GM23338 (cell line): ENCODE measurements around the gene MOSMO. TPM values are rescaled to one million over a fixed set of nuclear protein-coding genes. Genes with fewer than 3 reads are reported as not detected.

Source experiments
- ATAC-seq: fragments of 200-7000 bp; cut with Tn5 transposase; 3 replicates; pipeline ENCODE4 v1.9.1; 2020
- DNase-seq: peaks from one replicate; pipeline ENCODE4 v3.0.0-alpha.2; 2015; ENCODE audit warnings: low spot score
- H2AFZ ChIP-seq: fragments of 200-600 bp; sonication (generic); 2 replicates; pipeline ENCODE4 v1.8.0; 2016; ENCODE audit warnings: antibody characterized with exemption, mild to moderate bottlenecking, moderate library complexity
- H3F3A ChIP-seq: fragments of 200-600 bp; sonication (generic); replicated peaks from 2 replicates; pipeline ENCODE4 v1.8.0; 2017; ENCODE audit warnings: antibody characterized with exemption, mixed run types, low read depth
- H3K27ac ChIP-seq: fragments of 200-600 bp; sonication (generic); 2 replicates; pipeline ENCODE4 v1.6.1; 2016; ENCODE audit warnings: low read depth
- H3K27me3 ChIP-seq: fragments of 200-600 bp; sonication (generic); 2 replicates; pipeline ENCODE4 v1.8.0; 2016; ENCODE audit warnings: mild to moderate bottlenecking, mixed run types, moderate library complexity; ENCODE audit not compliant: insufficient read depth
- H3K36me3 ChIP-seq: fragments of 200-600 bp; sonication (generic); 2 replicates; pipeline ENCODE4 v1.8.0; 2016; ENCODE audit warnings: mild to moderate bottlenecking; ENCODE audit not compliant: insufficient read depth
- H3K4me1 ChIP-seq: fragments of 200-600 bp; sonication (generic); 2 replicates; pipeline ENCODE4 v1.8.0; 2016; ENCODE audit warnings: mild to moderate bottlenecking, moderate library complexity; ENCODE audit not compliant: insufficient read depth
- H3K4me2 ChIP-seq: fragments of 200-600 bp; sonication (generic); 2 replicates; pipeline ENCODE4 v1.7.1; 2017; ENCODE audit warnings: mixed run types
- H3K4me3 ChIP-seq: fragments of 200-600 bp; sonication (generic); 2 replicates; pipeline ENCODE4 v1.6.1; 2016; ENCODE audit warnings: mixed run types
- H3K79me2 ChIP-seq: fragments of 200-600 bp; sonication (generic); replicated peaks from 2 replicates; pipeline ENCODE4 v1.8.0; 2017; ENCODE audit warnings: mild to moderate bottlenecking; ENCODE audit not compliant: insufficient read depth
- H3K9me2 ChIP-seq: fragments of 200-600 bp; sonication (generic); 2 replicates; pipeline ENCODE4 v1.8.0; 2017; ENCODE audit not compliant: insufficient read depth
- H4K20me1 ChIP-seq: fragments of 200-600 bp; sonication (generic); replicated peaks from 2 replicates; pipeline ENCODE4 v1.8.0; 2017; ENCODE audit warnings: mild to moderate bottlenecking; ENCODE audit not compliant: insufficient read depth
- H3K27ac Mint-ChIP-seq: 2 replicates; pipeline ENCODE4 v1.8.0; 2020; ENCODE audit warnings: inconsistent platforms, mild to moderate bottlenecking, moderate library complexity, mixed read lengths
- H3K27me3 Mint-ChIP-seq: 3 replicates; pipeline ENCODE4 v1.8.0; 2022; ENCODE audit warnings: low read depth, mild to moderate bottlenecking, moderate library complexity, mixed read lengths, inconsistent platforms; ENCODE audit not compliant: insufficient read depth, poor library complexity
- H3K36me3 Mint-ChIP-seq: 3 replicates; pipeline ENCODE4 v1.8.0; 2021; ENCODE audit warnings: low read depth, mild to moderate bottlenecking, inconsistent platforms, moderate library complexity, mixed read lengths
- H3K4me1 Mint-ChIP-seq: 3 replicates; pipeline ENCODE4 v1.8.0; 2020; ENCODE audit warnings: mild to moderate bottlenecking, inconsistent platforms, mixed read lengths
- H3K4me3 Mint-ChIP-seq: 3 replicates; pipeline ENCODE4 v1.8.0; 2021; ENCODE audit warnings: moderate library complexity, mild to moderate bottlenecking, inconsistent platforms, mixed read lengths
- H3K9me3 Mint-ChIP-seq: 3 replicates; pipeline ENCODE4 v1.8.0; 2020; ENCODE audit warnings: moderate library complexity, mild to moderate bottlenecking, inconsistent platforms, mixed read lengths
- CREB1 ChIP-seq: fragments of 250-450 bp; sonication (Bioruptor Pico); IDR thresholded peaks from 2 replicates; pipeline ENCODE4 v1.5.0; 2020; ENCODE audit warnings: low read depth, mild to moderate bottlenecking, moderate library complexity
- EZH2 ChIP-seq: fragments of 200-600 bp; sonication (generic); IDR thresholded peaks from one replicate; pipeline ENCODE4 v1.8.0; 2017; ENCODE audit warnings: antibody characterized with exemption, mild to moderate bottlenecking, low read depth; ENCODE audit not compliant: unreplicated experiment
- NANOG ChIP-seq: IDR thresholded peaks from 2 replicates; pipeline ENCODE4 v1.6.1; 2016; ENCODE audit warnings: antibody characterized with exemption, borderline replicate concordance
- POLR2AphosphoS5 ChIP-seq: IDR thresholded peaks from 2 replicates; pipeline ENCODE4 v1.6.1; 2016; ENCODE audit warnings: antibody characterized with exemption, low read depth
- ZNF114 ChIP-seq: fragments of 250-450 bp; sonication (Bioruptor Pico); IDR thresholded peaks from 2 replicates; pipeline ENCODE4 v1.5.0; 2020; ENCODE audit warnings: mild to moderate bottlenecking, moderate library complexity
- ZNF462 ChIP-seq: fragments of 250-450 bp; sonication (Bioruptor Pico); IDR thresholded peaks from 2 replicates; pipeline ENCODE4 v1.5.0; 2020; ENCODE audit warnings: mild to moderate bottlenecking, moderate library complexity
- polyA plus RNA-seq: library from polyadenylated mRNA; unstranded; fragments of >200 nt; fragmentation: Nextera tagmentation; extraction: Ambion mirVana; gene quantifications from 2 replicates; pipeline ENCODE4 v1.2.1, GENCODE V29; 2016
- total RNA-seq: library from RNA; depleted of rRNA; stranded (reverse); fragments of >200 nt; shearing (Covaris generic); gene quantifications from 2 replicates; pipeline ENCODE4 v1.2.3, GENCODE V29; 2014
- TF ChIP-seq, protein P1 (sequence below): IDR thresholded peaks from 2 replicates; pipeline ENCODE4 v1.6.1; 2016; ENCODE audit warnings: antibody characterized with exemption

MOSMO gene
- total and polyA plus RNA-seq, 2 experiments from 2014 or later: 8.7 to 19.2 TPM

DNA sequence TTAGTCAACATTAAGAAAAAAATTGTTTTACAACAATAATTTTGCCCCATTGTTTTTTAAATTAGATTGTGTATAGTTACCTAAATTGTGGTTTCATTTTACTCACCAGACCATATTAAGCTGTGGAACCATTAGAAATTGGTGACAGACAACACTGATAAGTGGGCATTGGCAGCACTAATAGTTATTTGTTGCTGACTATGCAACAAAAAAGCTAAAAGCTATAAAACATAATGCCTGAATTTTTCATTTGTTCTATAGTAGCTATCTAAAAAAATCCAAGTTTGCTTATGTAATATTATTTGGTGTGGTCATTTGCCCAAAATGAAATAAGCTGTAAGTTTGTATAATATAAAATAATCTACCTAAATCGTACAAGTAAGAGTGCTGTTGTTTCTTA is 70.7 kb downstream of the MOSMO start (continued):
- no peak for TF ChIP-seq ZNF462 (CRISPR knock-in tag)
- no peak for TF ChIP-seq NANOG
- TF ChIP-seq ZNF114: no peak
- TF ChIP-seq, protein P1, sequence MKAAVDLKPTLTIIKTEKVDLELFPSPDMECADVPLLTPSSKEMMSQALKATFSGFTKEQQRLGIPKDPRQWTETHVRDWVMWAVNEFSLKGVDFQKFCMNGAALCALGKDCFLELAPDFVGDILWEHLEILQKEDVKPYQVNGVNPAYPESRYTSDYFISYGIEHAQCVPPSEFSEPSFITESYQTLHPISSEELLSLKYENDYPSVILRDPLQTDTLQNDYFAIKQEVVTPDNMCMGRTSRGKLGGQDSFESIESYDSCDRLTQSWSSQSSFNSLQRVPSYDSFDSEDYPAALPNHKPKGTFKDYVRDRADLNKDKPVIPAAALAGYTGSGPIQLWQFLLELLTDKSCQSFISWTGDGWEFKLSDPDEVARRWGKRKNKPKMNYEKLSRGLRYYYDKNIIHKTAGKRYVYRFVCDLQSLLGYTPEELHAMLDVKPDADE: no peak

DNA sequence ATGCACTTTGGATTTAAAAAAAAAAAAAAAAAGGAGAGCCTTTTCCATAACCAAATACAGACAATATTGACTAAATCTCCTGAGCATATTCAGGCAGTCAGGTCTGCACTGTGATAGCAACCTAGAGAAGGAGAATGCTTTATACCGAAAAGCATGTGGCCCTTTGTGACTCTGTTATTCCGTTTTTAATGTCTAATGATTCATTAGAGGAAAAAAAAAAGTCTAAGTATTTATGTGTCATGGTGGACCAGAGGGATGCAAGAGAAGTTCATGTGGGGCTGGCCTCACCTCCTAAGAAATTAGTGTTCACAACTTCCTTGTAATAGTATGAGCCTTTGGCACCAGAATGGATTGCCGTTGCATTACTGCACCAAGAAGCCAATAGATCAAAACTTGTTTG is 73.1 kb downstream of the MOSMO start:
- Histone ChIP-seq H3F3A (no peaks in the 10 kb centered on the region), H3K9me2 (no peaks in the 10 kb centered on the region), H3K4me3 (no peak overlapping the region), H2AFZ (no peak overlapping the region), H3K27ac (no peak overlapping the region), H3K4me2 (no peak overlapping the region), H3K27me3 (no peaks in the 10 kb centered on the region), H3K36me3 (no peaks in the 10 kb centered on the region), H3K79me2 (no peaks in the 10 kb centered on the region), H4K20me1 (peaks cover 4% of the 10 kb centered on the region; the same call in 1 of the 2 replicates), H3K4me1 (peaks cover 4% of the 10 kb centered on the region)
- H3K4me1 Mint-ChIP-seq: no peaks in the 10 kb centered on the region
- H3K4me3 Mint-ChIP-seq: no peak overlapping the region
- no peaks in the 10 kb centered on the region for H3K36me3 Mint-ChIP-seq
- no peaks in the 10 kb centered on the region for H3K27me3 Mint-ChIP-seq
- no peak overlapping the region for H3K27ac Mint-ChIP-seq
- DNase-seq (no peak), ATAC-seq (no peak)
- no peaks in the 10 kb centered on the region for H3K9me3 Mint-ChIP-seq
- TF ChIP-seq EZH2 (no peak), CREB1 (no peak), ZNF462 (CRISPR knock-in tag) (no peak), POLR2AphosphoS5 (no peak)
